ENCODE data around the gene MTA2.
A peak's percentile ranks its signal among the peaks of the same experiment; 100 is the strongest.

Gene MTA2

GRCh38 chr11:62559204-62559603, 42.5 kb downstream of the MTA2 start:
- Histone ChIP-seq H3K27ac (ENCODE audit: low read depth, low read length, poor library complexity, severe bottlenecking) (no peak overlapping the region), H4K20me1 (ENCODE audit: insufficient read depth, low read length) (no peaks in the 10 kb centered on the region), H3K36me3 (ENCODE audit: insufficient read depth, low read length) (peaks cover 86% of the 10 kb centered on the region), H3F3A (ENCODE audit: insufficient read depth, low read length) (no peaks in the 10 kb centered on the region; the same call in 1 of the 2 replicates), H3K79me2 (ENCODE audit: insufficient read depth, low read length) (no peaks in the 10 kb centered on the region), H2AFZ (ENCODE audit: low read length) (no peak overlapping the region), H3K9ac (ENCODE audit: low read length) (no peak overlapping the region), H3K27me3 (ENCODE audit: insufficient read depth, low read length) (no peaks in the 10 kb centered on the region), H3K9me2 (ENCODE audit: low read depth, low read length) (no peaks in the 10 kb centered on the region), H3K4me1 (ENCODE audit: insufficient read depth, low read length, severe bottlenecking) (peaks cover 29% of the 10 kb centered on the region), H3K9me3 (ENCODE audit: low read length) (no peaks in the 10 kb centered on the region), H3K4me2 (ENCODE audit: low read length) (no peak overlapping the region), H3K4me3 (ENCODE audit: low read depth, low read length, poor library complexity, severe bottlenecking) (no peak overlapping the region)
- TF ChIP-seq CTCF (IDR thresholded peaks at IDR 0.05; ENCODE audit: low read length): no peak

- H3K4me2 ChIP-seq (ENCODE audit: low read length): no peak overlapping the region
- no peak overlapping the region for H3K4me3 ChIP-seq (ENCODE audit: low read depth, low read length, poor library complexity, severe bottlenecking)
- H3K9ac ChIP-seq (ENCODE audit: low read length): no peak overlapping the region
- H3K9me3 ChIP-seq (ENCODE audit: low read length): no peaks in the 10 kb centered on the region
- H3K27ac ChIP-seq (ENCODE audit: low read depth, low read length, poor library complexity, severe bottlenecking): no peak overlapping the region
- H3K36me3 ChIP-seq (ENCODE audit: insufficient read depth, low read length): peaks cover 85% of the 10 kb centered on the region
- no peak for TF ChIP-seq CTCF (IDR thresholded peaks at IDR 0.05; ENCODE audit: low read length)
- TF ChIP-seq EZH2 (IDR thresholded peaks at IDR 0.05; ENCODE audit: borderline replicate concordance, low read length): no peak
- H3F3A ChIP-seq (ENCODE audit: insufficient read depth, low read length): no peaks in the 10 kb centered on the region; the same call in 1 of the 2 replicates
- H3K27me3 ChIP-seq (ENCODE audit: insufficient read depth, low read length): no peaks in the 10 kb centered on the region
- no peaks in the 10 kb centered on the region for H3K79me2 ChIP-seq (ENCODE audit: insufficient read depth, low read length)
- H4K20me1 ChIP-seq (ENCODE audit: insufficient read depth, low read length): no peaks in the 10 kb centered on the region
- no peak overlapping the region for H2AFZ ChIP-seq (ENCODE audit: low read length)
- H3K4me1 ChIP-seq (ENCODE audit: insufficient read depth, low read length, severe bottlenecking): peaks cover 31% of the 10 kb centered on the region
- no peaks in the 10 kb centered on the region for H3K9me2 ChIP-seq (ENCODE audit: low read depth, low read length)
Observed at GRCh38 chr11:62558669-62559068, 43.0 kb downstream of the MTA2 start.

- H3K36me3 ChIP-seq (ENCODE audit: insufficient read depth, low read length): peaks cover 70% of the 10 kb centered on the region
- H3K9me2 ChIP-seq (ENCODE audit: low read depth, low read length): no peaks in the 10 kb centered on the region
- no peak overlapping the region for H2AFZ ChIP-seq (ENCODE audit: low read length)
- no peaks in the 10 kb centered on the region for H3K9me3 ChIP-seq (ENCODE audit: low read length)
- H3K79me2 ChIP-seq (ENCODE audit: insufficient read depth, low read length): no peaks in the 10 kb centered on the region
- no peaks in the 10 kb centered on the region for H3K27me3 ChIP-seq (ENCODE audit: insufficient read depth, low read length)
- peaks cover 47% of the 10 kb centered on the region for H3K4me1 ChIP-seq (ENCODE audit: insufficient read depth, low read length, severe bottlenecking)
- peak overlapping the region; percentile 30; the same call in 1 of the 2 replicates for H3K4me2 ChIP-seq (ENCODE audit: low read length)
- peak overlapping the region; percentile 74 for H3K27ac ChIP-seq (ENCODE audit: low read depth, low read length, poor library complexity, severe bottlenecking)
- no peak overlapping the region; the same call in 1 of the 2 replicates for H3K9ac ChIP-seq (ENCODE audit: low read length)
- H4K20me1 ChIP-seq (ENCODE audit: insufficient read depth, low read length): no peaks in the 10 kb centered on the region
- no peak for TF ChIP-seq EZH2 (IDR thresholded peaks at IDR 0.05; ENCODE audit: borderline replicate concordance, low read length)
- no peak for TF ChIP-seq CTCF (IDR thresholded peaks at IDR 0.05; ENCODE audit: low read length)
- no peak overlapping the region for H3K4me3 ChIP-seq (ENCODE audit: low read depth, low read length, poor library complexity, severe bottlenecking)
- H3F3A ChIP-seq (ENCODE audit: insufficient read depth, low read length): no peaks in the 10 kb centered on the region; the same call in 1 of the 2 replicates
Observed at GRCh38 chr11:62556875-62557631, 44.6 kb downstream of the MTA2 start.
